Keratinocyte (primary cell): ENCODE measurements around the gene PBX2. TPM values are rescaled to one million over a fixed set of nuclear protein-coding genes. Genes with fewer than 3 reads are reported as not detected.

ENCODE experiments used
- DNase-seq: peaks from one replicate; pipeline ENCODE4 v3.0.0-alpha.2; 2011; ENCODE audit warnings: low read depth, missing footprints, low spot score
- FAIRE-seq: peaks from 2 replicates; lab custom pipeline; 2011; peaks lifted over from hg19 to GRCh38; lab: Jason Lieb, UNC
- H2AFZ ChIP-seq: 2 replicates; pipeline ENCODE4 v1.6.0; 2012; ENCODE audit warnings: low read length, control low read depth, inconsistent platforms; ENCODE audit not compliant: control insufficient read depth
- H3K27ac ChIP-seq: 2 replicates; pipeline ENCODE4 v1.5.1; 2011; ENCODE audit warnings: low read length; ENCODE audit not compliant: control insufficient read depth, insufficient read depth
- H3K27me3 ChIP-seq: 3 replicates; pipeline ENCODE4 v1.6.0; 2011; ENCODE audit warnings: low read length; ENCODE audit not compliant: control insufficient read depth, insufficient read depth; ENCODE audit errors: extremely low read depth
- H3K36me3 ChIP-seq, 2 experiments: 2 replicates in 1 of 2; 3 replicates in 1 of 2; pipeline ENCODE4 v1.5.1; 2011; ENCODE audit warnings: low read length in 2 of 2, mild to moderate bottlenecking in 1 of 2; ENCODE audit not compliant: control insufficient read depth in 2 of 2, insufficient read depth in 2 of 2; ENCODE audit errors: extremely low read depth in 1 of 2
- H3K4me1 ChIP-seq: 3 replicates; pipeline ENCODE4 v1.5.1; 2011; ENCODE audit warnings: low read length; ENCODE audit not compliant: control insufficient read depth, insufficient read depth; ENCODE audit errors: extremely low read depth
- H3K4me2 ChIP-seq: 3 replicates; pipeline ENCODE4 v1.6.0; 2011; ENCODE audit warnings: low read depth, low read length; ENCODE audit not compliant: control insufficient read depth, insufficient read depth; ENCODE audit errors: extremely low read depth
- H3K4me3 ChIP-seq, 3 experiments: fragments of 200-600 bp in 1 of 3; sonication (generic) in 1 of 3; 2 replicates in 2 of 3; 3 replicates in 1 of 3; pipeline ENCODE4 v1.5.1; 2011 to 2016; ENCODE audit warnings: low read length in 3 of 3, mild to moderate bottlenecking in 3 of 3, control low read depth in 2 of 3, inconsistent platforms in 1 of 3, low read depth in 1 of 3, mixed read lengths in 1 of 3, mixed run types in 1 of 3, moderate library complexity in 1 of 3; ENCODE audit not compliant: control insufficient read depth in 2 of 3, insufficient read depth in 2 of 3; ENCODE audit errors: extremely low read depth in 1 of 3
- H3K79me2 ChIP-seq: 2 replicates; pipeline ENCODE4 v1.6.0; 2012; ENCODE audit warnings: low read length; ENCODE audit not compliant: control insufficient read depth, insufficient read depth
- H3K9ac ChIP-seq: 3 replicates; pipeline ENCODE4 v1.6.0; 2011; ENCODE audit warnings: low read length; ENCODE audit not compliant: control insufficient read depth, insufficient read depth; ENCODE audit errors: extremely low read depth
- H3K9me1 ChIP-seq: 3 replicates; pipeline ENCODE4 v1.6.0; 2011; ENCODE audit warnings: low read length; ENCODE audit not compliant: control insufficient read depth, insufficient read depth; ENCODE audit errors: extremely low read depth
- H3K9me3 ChIP-seq: 2 replicates; pipeline ENCODE4 v1.5.1; 2012; ENCODE audit warnings: low read depth, low read length; ENCODE audit not compliant: control insufficient read depth
- H4K20me1 ChIP-seq: 3 replicates; pipeline ENCODE4 v1.6.0; 2011; ENCODE audit warnings: low read length; ENCODE audit not compliant: control insufficient read depth, insufficient read depth; ENCODE audit errors: extremely low read depth
- CTCF ChIP-seq, 3 experiments: IDR thresholded peaks in 1 of 3; conservative IDR thresholded peaks in 1 of 3; optimal IDR thresholded peaks in 1 of 3; 2 replicates in 2 of 3; 3 replicates in 1 of 3; pipeline versions ENCODE3 to v1.5.1; 2011; ENCODE audit warnings: low read length in 3 of 3, mild to moderate bottlenecking in 3 of 3, moderate library complexity in 2 of 3, control low read depth in 1 of 3, inconsistent platforms in 1 of 3; ENCODE audit not compliant: insufficient read depth in 2 of 3; ENCODE audit errors: extremely low read depth in 1 of 3
- EZH2 ChIP-seq: IDR thresholded peaks from one replicate; pipeline ENCODE4 v1.6.1; 2012; ENCODE audit warnings: inconsistent platforms, mild to moderate bottlenecking, low read length, moderate library complexity
- dilution Hi-C: fragments of 300-500 bp; cut with MboI; formaldehyde crosslinking; loops from one replicate; pipeline ENCODE4 v1.7.0; 2020; ENCODE audit warnings: low sequenced_read_pairs; ENCODE audit not compliant: extremely low pct_ligation_motif_present
- polyA plus RNA-seq, 5 experiments: library from polyadenylated mRNA; depleted of rRNA in 3 of 5; stranded (reverse) in 3 of 5; stranded (forward) in 1 of 5; unstranded in 1 of 5; fragments of >200 nt; gene quantifications; 1 replicate in 1 of 5; 2 replicates in 3 of 5; 3 replicates in 1 of 5; pipeline versions ENCODE4 v1.2.1 to v1.2.3, GENCODE V29; 2011 to 2012; ENCODE audit warnings: missing spikeins in 2 of 5, low read depth in 1 of 5, low replicate concordance in 1 of 5

The PBX2 gene
- polyA plus RNA-seq, 1 donor (not counting 4 experiments of a cell fraction or from before 2014, with no cell fraction given): 43.5 TPM

- H3K36me3 ChIP-seq: no peaks in the 10 kb centered on the region
- H3K79me2 ChIP-seq: no peaks in the 10 kb centered on the region
- no peak overlapping the region for H3K27ac ChIP-seq
- dilution Hi-C loops: no loop called here
- H3K9ac ChIP-seq: no peak overlapping the region
- no peaks in the 10 kb centered on the region for H3K9me3 ChIP-seq
- H3K27me3 ChIP-seq: no peaks in the 10 kb centered on the region
- no peak overlapping the region for H3K4me3 ChIP-seq
- no peak overlapping the region for H3K4me2 ChIP-seq
- no peaks in the 10 kb centered on the region for H3K4me1 ChIP-seq
- DNase-seq (no peak), FAIRE-seq (no peak)
- H3K9me1 ChIP-seq: no peaks in the 10 kb centered on the region
- no peaks in the 10 kb centered on the region for H4K20me1 ChIP-seq
- no peak overlapping the region for H2AFZ ChIP-seq
- TF ChIP-seq EZH2 (no peak), CTCF (optimal IDR thresholded peaks at IDR 0.05 in 1 of 3, IDR thresholded peaks at IDR 0.05 in 1 of 3, conservative IDR thresholded peaks at IDR 0.05 in 1 of 3; ENCODE audit: extremely low read depth in 1 of 3, insufficient read depth in 2 of 3, low read length in 3 of 3) (no peak)
Measured at GRCh38 chr6:32204268-32204715, 14.3 kb upstream of the PBX2 start.

GRCh38 chr6:32203426-32204267 lies 13.6 kb upstream of the PBX2 start:
- H3K36me3 ChIP-seq: no peaks in the 10 kb centered on the region
- H3K4me2 ChIP-seq: no peak overlapping the region
- no peak for FAIRE-seq
- no peak overlapping the region for H2AFZ ChIP-seq
- H3K27ac ChIP-seq: no peak overlapping the region
- H3K9me3 ChIP-seq: no peaks in the 10 kb centered on the region
- no peak overlapping the region for H3K9ac ChIP-seq
- dilution Hi-C loops: no loop called here
- no peaks in the 10 kb centered on the region for H3K27me3 ChIP-seq
- no peak for DNase-seq
- no peak for TF ChIP-seq EZH2
- TF ChIP-seq CTCF (optimal IDR thresholded peaks at IDR 0.05 in 1 of 3, IDR thresholded peaks at IDR 0.05 in 1 of 3, conservative IDR thresholded peaks at IDR 0.05 in 1 of 3; ENCODE audit: extremely low read depth in 1 of 3, insufficient read depth in 2 of 3, low read length in 3 of 3): no peak
- no peaks in the 10 kb centered on the region for H3K4me1 ChIP-seq
- H3K79me2 ChIP-seq: no peaks in the 10 kb centered on the region
- H4K20me1 ChIP-seq: no peaks in the 10 kb centered on the region
- no peaks in the 10 kb centered on the region for H3K9me1 ChIP-seq
- H3K4me3 ChIP-seq: no peak overlapping the region
